Fibroblast of villous mesenchyme (primary cell): Measurements from ENCODE around the gene MFGE8. TPM values are rescaled to one million over a fixed set of nuclear protein-coding genes. Genes with fewer than 3 reads are reported as not detected.

Experiments used
- DNase-seq: peaks from one replicate; pipeline ENCODE4 v3.0.0-alpha.2; 2010; ENCODE audit warnings: low read depth
- H3K4me3 ChIP-seq: 2 replicates; pipeline ENCODE4 v1.5.1; 2011; ENCODE audit warnings: low read depth, mild to moderate bottlenecking, low read length
- CTCF ChIP-seq: IDR thresholded peaks from 2 replicates; pipeline ENCODE4 v1.5.1; 2012; ENCODE audit warnings: low read depth, mild to moderate bottlenecking, low read length; ENCODE audit not compliant: insufficient read depth
- total RNA-seq: library from RNA; depleted of rRNA; stranded (reverse); fragments of >200 nt; gene quantifications from 2 replicates; pipeline ENCODE4 v1.2.3, GENCODE V29; 2012

Gene MFGE8
- total RNA-seq, 1 donor, result 158 TPM

- DNase-seq, result no peak
- no peak overlapping the region for H3K4me3 ChIP-seq
- no peak for TF ChIP-seq CTCF
Measured at GRCh38 chr15:88872706-88873105, 40.5 kb downstream of the MFGE8 start.

- no peak for TF ChIP-seq CTCF
- no peak for DNase-seq
- H3K4me3 ChIP-seq, result no peak overlapping the region
Measured at GRCh38 chr15:88872106-88872505, 41.1 kb downstream of the MFGE8 start.

GRCh38 chr15:88871313-88871712, 41.9 kb downstream of the MFGE8 start:
- no peak overlapping the region for H3K4me3 ChIP-seq
- TF ChIP-seq CTCF, result no peak
- no peak for DNase-seq

GRCh38 chr15:88866295-88866881, 46.8 kb downstream of the MFGE8 start:
- H3K4me3 ChIP-seq, result no peak overlapping the region
- no peak for TF ChIP-seq CTCF
- DNase-seq, result no peak

GRCh38 chr15:88865498-88866099, 47.6 kb downstream of the MFGE8 start:
- no peak for TF ChIP-seq CTCF
- no peak overlapping the region for H3K4me3 ChIP-seq
- no peak for DNase-seq

GRCh38 chr15:88864861-88865497, 48.2 kb downstream of the MFGE8 start:
- H3K4me3 ChIP-seq, result no peak overlapping the region
- no peak for TF ChIP-seq CTCF
- DNase-seq, result no peak

- no peak overlapping the region for H3K4me3 ChIP-seq
- no peak for TF ChIP-seq CTCF
- DNase-seq, result no peak
Measured at GRCh38 chr15:88863412-88863811, 49.8 kb downstream of the MFGE8 start.
